ENCODE measurements around the gene SMAD2.
A peak's percentile ranks its signal among the peaks of the same experiment; 100 is the strongest.

The SMAD2 gene

DNA sequence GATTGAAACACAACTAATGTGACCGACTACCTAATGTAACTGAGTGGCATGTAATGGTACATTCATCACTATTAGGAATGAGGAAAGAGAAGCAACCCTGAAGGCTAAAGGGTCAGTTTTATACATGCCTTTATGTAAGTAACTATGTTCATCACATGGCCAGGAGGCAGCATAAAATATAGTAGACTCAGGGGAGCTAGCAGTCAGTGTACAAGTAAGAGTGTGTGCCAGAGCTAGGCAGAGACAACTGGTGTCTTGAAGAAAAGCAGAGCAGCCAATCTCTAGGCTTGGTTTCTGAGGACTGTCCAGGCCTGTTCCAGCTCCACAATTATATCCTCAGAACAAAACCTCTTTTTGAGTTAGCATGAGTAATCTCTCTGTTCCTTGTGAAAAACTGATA, 18.1 kb downstream of the SMAD2 start:
- TF ChIP-seq CTCF (IDR thresholded peaks at IDR 0.05; ENCODE audit: low read depth, low read length) = no peak
- no peak overlapping the region for H3K4me3 ChIP-seq (replicated peaks in 1 of 2; ENCODE audit: low read depth in 2 of 2, low read length in 2 of 2)
- peak in 1 of 2 donors; percentile 28 for DNase-seq (ENCODE audit: low read depth in 2 of 2)

GRCh38 chr18:47911877-47912276, 18.6 kb downstream of the SMAD2 start:
- H3K4me3 ChIP-seq (replicated peaks in 1 of 2; ENCODE audit: low read depth in 2 of 2, low read length in 2 of 2) = no peak overlapping the region
- TF ChIP-seq CTCF (IDR thresholded peaks at IDR 0.05; ENCODE audit: low read depth, low read length) = no peak
- DNase-seq (ENCODE audit: low read depth in 2 of 2) = no peak

DNA sequence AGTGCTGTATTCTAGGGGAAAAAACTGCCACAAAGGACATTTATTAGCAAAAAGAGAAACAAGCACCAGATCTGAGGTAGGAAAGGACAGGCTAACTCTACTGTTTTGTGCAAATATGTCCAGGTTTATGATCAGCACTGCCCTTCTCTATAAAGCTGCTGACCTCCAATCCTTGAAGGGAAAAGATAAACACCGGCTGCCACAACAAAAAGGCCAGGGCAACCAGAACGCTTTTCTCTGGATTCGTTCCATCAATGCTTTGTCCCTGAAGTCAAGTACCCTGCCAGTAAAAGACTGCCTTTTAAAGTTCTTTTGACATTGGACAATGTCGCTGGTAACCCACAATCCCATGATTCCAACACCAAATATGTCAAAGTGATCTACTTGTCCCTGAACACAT, 21.0 kb downstream of the SMAD2 start:
- TF ChIP-seq CTCF (IDR thresholded peaks at IDR 0.05; ENCODE audit: low read depth, low read length) = no peak
- H3K4me3 ChIP-seq (replicated peaks in 1 of 2; ENCODE audit: low read depth in 2 of 2, low read length in 2 of 2) = no peak overlapping the region
- no peak for DNase-seq (ENCODE audit: low read depth in 2 of 2)

DNA sequence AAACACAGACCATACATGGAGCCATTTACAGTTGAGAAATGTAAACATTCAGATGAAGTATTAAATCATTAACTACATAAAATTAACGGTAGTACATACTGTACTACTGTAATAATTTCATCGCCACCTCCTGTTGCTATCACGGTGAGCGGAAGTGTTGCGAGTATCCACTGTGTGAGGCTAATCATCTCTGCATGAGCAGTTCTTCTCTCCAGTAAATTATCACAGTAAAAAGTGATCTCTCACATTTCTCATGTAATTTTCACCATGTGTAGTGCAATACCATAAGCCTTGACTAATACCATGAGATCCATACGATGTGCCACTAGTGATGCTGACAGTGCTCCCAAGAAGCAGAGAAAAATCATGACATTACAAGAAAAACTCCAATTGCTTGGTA, 21.9 kb downstream of the SMAD2 start:
- no peak for TF ChIP-seq CTCF (IDR thresholded peaks at IDR 0.05; ENCODE audit: low read depth, low read length)
- no peak for DNase-seq (ENCODE audit: low read depth in 2 of 2)
- H3K4me3 ChIP-seq (replicated peaks in 1 of 2; ENCODE audit: low read depth in 2 of 2, low read length in 2 of 2) = no peak overlapping the region

DNA sequence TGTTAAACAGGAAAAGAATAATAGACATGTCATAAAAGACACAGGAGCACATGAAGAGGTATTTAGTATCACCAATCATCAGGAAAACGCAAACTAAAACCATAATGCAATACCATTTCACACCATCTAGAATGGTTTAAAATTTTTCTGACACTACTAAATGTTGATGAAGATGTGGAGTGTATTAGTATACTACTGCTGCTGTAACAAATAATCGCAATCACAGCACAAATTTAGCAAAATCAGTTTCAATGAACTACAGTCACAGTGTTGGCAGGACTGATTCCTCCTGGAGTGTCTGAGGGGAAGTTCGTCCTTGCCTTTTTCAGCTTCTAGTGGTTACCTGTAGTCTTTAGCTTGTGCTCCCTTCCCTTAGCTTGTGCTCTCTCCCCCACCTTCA, 24.1 kb downstream of the SMAD2 start:
- TF ChIP-seq CTCF (IDR thresholded peaks at IDR 0.05; ENCODE audit: low read depth, low read length) = no peak
- no peak for DNase-seq (ENCODE audit: low read depth in 2 of 2)
- no peak overlapping the region for H3K4me3 ChIP-seq (replicated peaks in 1 of 2; ENCODE audit: low read depth in 2 of 2, low read length in 2 of 2)

GRCh38 chr18:47903809-47904208, 26.6 kb downstream of the SMAD2 start:
- no peak overlapping the region for H3K4me3 ChIP-seq (replicated peaks in 1 of 2; ENCODE audit: low read depth in 2 of 2, low read length in 2 of 2)
- TF ChIP-seq CTCF (IDR thresholded peaks at IDR 0.05; ENCODE audit: low read depth, low read length) = no peak
- DNase-seq (ENCODE audit: low read depth in 2 of 2) = no peak

DNA sequence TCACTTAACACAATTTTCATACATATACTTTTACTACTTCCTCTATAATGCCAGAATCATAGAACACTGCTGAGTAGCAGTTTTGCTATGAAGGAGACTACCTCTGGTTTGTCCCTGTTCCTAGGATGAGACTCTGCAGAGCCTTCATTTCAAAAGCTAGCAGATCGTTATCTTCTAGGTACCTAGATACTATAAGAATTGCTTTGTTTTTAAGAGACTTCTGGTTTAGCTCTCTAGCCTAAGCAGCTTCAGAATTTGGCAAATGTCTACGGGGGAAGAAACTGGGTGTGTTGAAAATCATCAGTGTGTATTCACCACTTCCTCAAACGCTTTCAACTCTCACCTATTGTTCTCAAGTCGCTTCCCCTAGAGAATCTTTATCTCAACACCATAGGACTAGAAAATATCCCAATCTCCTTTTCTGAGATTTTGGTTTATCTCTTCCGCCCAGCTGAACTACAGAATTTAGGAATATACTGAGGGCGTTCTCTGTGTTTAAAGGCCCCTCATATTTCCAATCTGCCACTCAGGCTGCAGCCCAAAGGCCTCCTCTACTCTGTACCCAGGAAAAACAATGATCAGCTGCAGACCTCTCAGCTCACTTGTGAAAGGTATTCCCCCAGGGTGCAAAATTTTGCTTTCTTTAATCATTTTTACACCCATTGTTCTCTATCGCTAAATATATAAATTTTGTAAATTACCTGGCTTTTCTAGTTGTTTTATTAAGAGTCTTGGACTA, 28.7 kb downstream of the SMAD2 start:
- no peak overlapping the region for H3K4me3 ChIP-seq (replicated peaks in 1 of 2; ENCODE audit: low read depth in 2 of 2, low read length in 2 of 2)
- TF ChIP-seq CTCF (IDR thresholded peaks at IDR 0.05; ENCODE audit: low read depth, low read length) = no peak
- DNase-seq (ENCODE audit: low read depth in 2 of 2) = no peak

Data from cardiac fibroblast (primary cell).